GM18909 (cell line): ENCODE measurements around the gene RC3H1.
"Not testable (repeated sequence)": the region's sequence is repeated elsewhere in the genome, so short reads cannot be mapped to it uniquely, and the experiment has no call there.

Experiments used
- ATAC-seq: cut with Tn5 transposase; IDR thresholded peaks from one replicate; pipeline ENCODE4 v1.9.1; 2021; ENCODE audit warnings: mild to moderate bottlenecking; ENCODE audit not compliant: unreplicated experiment, poor library complexity

Gene RC3H1

DNA sequence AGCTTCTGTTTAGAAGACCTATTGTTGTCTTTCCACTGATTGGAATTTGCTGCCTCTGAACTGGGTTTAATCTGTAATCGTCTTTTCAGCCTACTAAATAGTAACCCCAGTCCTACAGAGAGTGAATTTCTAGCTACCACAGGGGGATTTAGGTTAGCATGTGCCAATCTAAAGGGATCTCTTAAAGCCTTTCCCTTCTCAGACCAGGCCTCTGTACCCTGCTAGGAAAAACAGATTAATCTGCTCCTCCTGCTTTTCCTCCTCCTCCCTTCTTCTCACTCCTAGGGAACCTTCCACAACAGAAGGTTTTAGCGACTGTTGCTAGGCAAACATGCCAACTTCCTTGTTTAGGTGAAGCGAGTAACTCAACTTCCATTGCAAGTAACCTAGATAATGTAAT lies 1.3 kb upstream of the RC3H1 start:
- no peak for ATAC-seq

DNA sequence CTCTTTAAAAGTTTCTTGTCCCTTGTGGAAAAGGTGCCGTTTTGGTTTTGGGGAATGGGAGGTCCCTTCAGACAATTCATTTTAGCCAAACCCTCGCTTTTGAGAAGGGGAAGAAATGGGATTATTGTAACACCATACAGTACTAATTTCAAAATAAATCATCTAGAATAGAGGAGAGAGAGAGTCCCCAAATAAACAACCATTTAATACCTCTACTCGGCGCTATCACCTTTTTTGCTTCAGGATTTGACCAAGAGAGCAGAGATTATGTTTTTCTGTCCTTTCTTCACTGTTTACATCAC lies 770 bp upstream of the RC3H1 start:
- ATAC-seq, result no peak

DNA sequence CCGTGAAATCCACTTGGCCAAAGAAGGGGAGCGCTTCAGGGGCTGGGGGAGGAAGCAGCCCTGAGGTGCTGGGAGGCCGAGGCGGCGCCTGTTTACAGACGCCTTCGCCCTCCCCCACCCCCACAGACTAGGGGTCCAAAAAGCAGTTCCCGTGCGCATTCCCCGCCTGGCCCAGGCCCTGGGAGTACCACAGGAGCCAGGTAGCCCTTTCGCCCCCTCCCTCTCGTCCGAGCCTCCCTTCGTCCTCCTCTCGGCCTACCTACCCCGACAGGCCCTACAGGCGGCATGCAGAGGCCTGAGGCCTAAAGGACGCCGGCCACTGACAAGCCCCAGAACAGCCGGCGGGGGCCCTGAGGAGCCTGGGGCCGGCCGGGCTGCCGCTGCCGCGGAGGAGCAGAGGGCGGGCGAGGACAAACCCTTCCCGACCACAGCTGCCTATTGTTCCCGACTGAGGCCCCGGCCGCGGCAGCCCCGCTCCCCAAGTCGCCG lies 522 bp downstream of the RC3H1 start:
- ATAC-seq, result peak; percentile 54

DNA sequence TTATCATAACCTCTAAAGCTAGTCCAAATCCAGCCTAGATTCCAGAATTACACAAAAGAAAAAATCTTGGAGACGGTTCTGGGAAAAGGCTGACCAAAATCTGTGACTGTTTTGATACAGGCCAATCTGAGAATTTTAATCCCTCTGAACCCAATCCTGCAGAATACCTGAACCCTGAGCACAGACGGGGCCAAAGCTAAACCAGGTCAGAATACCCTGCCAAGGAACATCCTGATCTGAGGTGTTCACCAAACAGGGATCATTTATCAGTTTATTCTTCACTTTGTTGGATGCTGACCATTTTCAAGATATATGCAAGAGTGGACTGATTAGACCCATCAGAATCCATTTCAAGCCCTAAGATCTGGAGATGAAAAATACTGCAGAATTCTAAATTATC lies 3.6 kb downstream of the RC3H1 start:
- no peak for ATAC-seq

GRCh38 chr1:174017231-174017970 lies 4.8 kb downstream of the RC3H1 start:
- no peak for ATAC-seq

- ATAC-seq, result no peak
Measured at GRCh38 chr1:174013864-174014418, 8.2 kb downstream of the RC3H1 start.

DNA sequence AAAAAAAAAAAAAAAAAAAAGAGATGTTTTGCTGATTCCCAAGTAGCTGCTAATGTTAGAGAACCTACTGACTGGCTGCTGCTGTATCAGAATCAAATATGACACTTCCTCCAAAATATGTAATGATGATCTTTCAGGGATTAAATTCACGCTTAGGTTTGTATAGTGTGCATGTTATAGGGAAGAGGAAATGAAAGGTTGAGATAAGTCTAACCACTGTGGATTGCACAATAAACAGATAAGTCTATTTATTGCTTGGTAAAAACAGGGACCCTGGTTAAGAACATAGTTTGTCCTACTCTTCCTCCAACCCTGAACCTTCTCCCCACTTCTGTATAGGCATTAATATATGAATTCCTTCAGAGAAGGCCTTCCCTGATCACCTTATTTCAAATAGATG lies 13.2 kb downstream of the RC3H1 start:
- ATAC-seq, result no peak

DNA sequence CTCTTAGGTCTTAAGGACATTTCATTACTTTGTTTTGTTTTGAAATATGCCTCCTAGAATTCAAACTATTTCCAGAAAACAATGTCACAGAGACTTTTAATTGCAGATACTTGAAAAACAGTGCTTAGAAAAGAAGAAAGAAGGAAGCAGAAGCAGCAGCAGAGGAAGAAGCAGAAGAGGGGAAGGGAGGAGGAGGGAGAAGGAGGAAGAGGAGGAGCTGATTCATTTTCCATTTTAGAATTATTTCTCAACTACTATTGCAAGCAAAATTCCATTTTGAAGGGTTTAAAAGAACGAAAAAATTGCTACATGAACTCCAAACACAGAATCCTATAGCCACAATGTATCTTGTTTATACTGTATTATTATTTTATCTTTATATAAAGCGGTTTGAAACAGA lies 13.9 kb downstream of the RC3H1 start:
- no peak for ATAC-seq

DNA sequence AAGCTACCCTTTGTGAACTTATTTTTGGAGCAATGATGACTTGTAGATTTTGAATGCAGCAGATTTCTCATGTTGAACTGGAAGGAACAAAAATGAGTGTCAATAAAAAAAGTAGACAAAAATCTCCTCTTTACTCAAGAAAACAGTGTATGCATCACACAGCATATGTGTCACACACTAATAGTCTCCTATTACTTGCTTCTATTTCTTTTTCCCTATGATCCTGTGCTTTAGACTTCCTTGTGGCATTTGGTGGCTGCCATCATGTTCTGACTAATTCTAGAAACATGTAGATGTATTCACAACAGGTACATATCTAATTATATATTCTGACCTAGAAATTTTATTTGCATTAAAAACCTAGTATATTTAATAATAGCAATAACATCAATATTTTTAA lies 14.3 kb downstream of the RC3H1 start:
- ATAC-seq, result no peak

DNA sequence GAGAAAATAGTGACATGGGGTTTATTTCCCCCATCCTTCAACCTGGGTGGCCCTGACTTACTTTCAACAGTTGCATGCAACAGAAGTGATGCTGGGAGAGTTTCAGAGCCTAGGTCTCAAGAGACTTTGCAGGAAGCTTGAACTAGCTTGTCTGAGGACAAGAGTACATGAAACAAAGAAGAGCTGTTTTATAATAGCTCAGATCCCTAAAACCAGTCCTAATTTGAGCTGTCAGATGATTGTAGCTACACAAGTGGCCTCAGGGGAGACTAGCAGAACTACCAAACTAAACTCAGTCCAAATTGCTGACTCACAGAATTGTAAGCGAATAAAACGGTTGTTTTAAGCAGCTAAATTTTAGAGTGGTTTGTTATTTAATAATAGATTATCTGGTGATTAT lies 17.1 kb downstream of the RC3H1 start:
- peak; percentile 98 for ATAC-seq

DNA sequence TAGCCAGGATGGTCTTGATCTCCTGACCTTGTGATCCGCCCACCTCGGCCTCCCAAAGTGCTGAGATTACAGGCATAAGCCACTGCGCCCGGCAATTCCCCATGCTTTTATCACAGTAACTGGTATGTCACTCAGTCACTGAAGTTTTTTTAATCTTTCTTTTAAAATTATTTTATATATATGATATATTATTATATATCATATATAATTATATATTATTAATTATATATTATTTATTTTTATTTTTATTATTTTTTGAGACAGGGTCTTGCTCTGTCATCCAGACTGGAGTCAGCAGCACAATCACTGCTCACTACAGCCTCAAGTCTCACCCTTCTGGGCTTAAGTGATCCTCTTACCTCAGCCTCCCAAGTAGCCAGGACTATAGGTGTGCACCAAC lies 18.3 kb downstream of the RC3H1 start:
- no peak for ATAC-seq

- no peak for ATAC-seq
Measured at GRCh38 chr1:174001573-174001972, 20.6 kb downstream of the RC3H1 start.

DNA sequence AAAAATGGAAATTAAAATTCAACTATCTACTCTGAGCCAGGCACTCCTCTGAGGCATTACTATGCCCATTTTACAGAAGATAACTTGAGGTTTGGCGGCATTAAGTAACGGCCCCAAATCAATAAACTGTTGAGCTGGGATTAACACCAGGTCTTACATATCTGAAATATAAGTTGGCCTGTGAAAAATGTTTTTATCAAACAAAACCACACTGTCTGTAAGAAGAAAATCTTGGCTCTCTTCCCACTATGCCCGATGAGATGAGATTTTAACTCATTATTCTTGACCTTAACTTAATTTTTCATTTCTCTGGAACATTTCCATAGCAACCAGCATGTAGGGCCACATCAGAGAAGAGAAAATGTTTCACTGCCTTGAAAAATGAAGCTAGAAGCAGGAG lies 21.8 kb downstream of the RC3H1 start:
- no peak for ATAC-seq

DNA sequence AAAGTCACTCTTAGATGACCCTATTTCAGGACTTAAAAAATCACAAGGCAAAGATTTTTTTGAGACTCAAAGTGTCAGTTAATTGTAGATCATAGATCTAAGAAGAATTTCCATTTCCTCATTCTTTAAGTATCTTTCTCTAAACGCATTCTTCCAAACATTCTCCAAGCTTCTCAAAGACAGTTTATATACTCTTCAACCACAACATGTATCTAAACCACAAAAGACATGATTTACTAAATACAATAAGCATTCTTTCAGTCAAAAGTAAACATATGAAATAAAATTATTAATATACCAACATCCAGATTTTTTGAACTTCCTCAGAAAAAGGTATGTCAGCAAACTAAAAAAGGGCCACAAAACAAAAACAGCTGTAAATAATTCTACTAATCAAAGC lies 24.4 kb downstream of the RC3H1 start:
- ATAC-seq, result no peak

- no peak for ATAC-seq
Measured at GRCh38 chr1:173996995-173997394, 25.2 kb downstream of the RC3H1 start.

DNA sequence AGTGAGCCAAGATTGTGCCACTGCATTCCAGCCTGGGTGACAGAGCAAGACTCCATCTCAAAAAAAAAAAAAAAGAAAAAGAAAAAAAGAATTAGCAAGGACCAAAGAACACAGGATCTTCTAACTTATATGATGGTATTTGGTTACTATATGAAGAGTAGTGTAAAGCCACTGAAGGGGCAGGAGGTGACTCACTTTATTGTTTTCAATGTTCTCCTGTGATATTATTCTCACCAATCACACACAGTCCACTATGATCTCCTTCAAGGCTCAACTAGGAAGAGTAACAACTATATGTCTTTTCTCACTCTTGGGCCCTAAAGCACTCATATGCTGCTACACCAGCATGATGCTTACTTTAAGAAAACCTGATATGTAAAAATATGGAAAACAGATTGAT lies 26.7 kb downstream of the RC3H1 start:
- no peak for ATAC-seq

DNA sequence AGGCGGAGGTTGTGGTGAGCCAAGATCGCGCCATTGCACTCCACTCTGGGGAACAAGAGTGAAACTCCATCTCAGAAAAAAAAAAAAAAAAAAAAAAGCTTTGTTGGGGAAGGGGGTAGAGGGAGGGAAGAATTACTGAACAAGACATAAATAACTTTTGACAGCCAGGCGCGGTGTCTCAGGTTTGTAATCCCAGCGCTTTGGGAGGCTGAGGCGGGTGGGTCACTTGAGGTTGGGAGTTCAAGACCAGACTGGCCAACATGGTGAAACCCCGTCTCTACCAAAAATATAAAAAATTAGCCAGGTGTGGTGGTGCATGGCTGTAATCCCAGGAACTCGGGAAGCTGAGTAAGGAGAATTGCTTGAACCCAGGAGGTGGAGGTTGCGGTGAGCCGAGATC lies 28.2 kb downstream of the RC3H1 start:
- not testable (repeated sequence) for ATAC-seq

GRCh38 chr1:173988068-173988467 lies 34.1 kb downstream of the RC3H1 start:
- ATAC-seq, result no peak

DNA sequence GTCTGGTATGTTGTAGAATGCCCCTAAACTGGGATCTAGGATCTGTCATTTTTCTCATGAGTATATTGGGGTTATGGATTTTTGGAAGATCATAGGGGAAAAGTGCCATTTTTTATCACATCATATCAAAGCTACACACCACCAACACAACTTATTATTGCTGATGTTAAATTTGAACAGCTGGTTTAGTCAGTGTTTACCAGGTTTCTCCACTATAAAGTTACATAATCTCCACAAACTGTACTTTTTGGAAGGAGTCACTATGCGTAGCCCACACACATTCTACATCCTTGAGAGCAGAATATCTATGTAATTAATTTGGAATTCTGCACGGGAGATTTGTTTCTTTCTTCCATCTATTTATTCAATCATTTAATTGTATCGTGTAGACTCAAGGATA lies 35.2 kb downstream of the RC3H1 start:
- no peak for ATAC-seq

DNA sequence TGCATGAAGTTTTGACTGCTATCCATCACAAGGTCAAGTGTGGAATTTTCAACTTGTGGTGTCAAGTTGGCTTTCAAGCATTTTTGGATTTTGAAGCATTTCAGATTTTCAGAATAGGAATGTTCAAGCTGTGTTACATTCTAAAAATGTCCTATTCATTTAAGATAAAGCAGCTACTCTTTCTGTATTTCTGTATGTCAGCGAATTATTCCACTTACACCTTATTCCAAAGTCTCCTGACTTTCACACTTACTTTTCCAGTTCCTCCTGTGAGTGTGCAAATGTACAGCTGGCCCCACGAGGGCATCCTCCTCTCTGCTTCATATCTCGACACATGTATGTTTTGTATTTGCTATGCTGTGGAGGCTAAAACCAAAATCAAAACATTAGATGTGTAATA lies 51.9 kb downstream of the RC3H1 start:
- ATAC-seq, result no peak

DNA sequence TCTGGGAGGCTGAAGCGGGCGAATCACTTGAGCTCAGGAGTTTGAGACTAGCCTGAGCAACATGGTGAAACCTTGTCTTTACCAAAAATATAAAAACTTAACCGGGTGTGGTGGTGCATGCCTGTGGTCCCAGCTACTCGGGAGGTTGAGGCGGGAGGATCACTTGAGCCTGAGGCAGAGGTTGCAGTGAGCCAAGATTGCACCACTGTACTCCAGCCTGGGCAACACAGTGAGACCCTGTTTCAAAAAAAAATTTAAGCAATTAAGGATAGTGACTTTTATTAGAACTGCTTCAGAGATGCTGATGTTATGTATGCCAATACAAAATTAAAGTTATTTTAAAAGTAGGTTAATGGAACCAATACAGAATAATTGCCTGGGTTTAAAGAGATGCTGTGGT lies 56.3 kb downstream of the RC3H1 start:
- ATAC-seq, result not testable (repeated sequence)

DNA sequence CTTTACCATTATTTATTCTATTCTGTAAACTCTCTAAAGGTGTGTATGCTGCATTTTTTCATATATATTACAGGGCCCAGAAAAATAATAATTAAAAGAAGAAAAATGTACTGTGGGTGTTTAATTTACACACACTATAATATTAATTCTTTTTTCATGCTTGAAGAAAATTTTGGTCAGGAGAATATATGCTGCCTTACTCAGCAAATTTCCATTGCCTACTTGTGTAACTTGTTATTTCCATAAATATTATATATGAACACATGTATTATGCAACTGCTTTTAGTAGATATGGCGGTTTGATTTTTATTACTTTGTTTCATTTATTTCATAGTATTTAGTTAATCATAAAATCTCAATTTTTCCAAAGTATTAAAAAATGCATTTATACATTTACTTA lies 58.7 kb downstream of the RC3H1 start:
- no peak for ATAC-seq
